Right atrium auricular region (tissue), 2 donors: ENCODE measurements around the gene XAB2. TPM values are rescaled to one million over a fixed set of nuclear protein-coding genes. Genes with fewer than 3 reads are reported as not detected.

ENCODE experiments used
- DNase-seq: peaks from one replicate; pipeline ENCODE4 v3.0.0-alpha.2; 2019; ENCODE audit warnings: low spot score
- H3K27ac ChIP-seq, 2 donors: fragments of 200-600 bp; sonication (generic); 1 replicate in 1 of 2; 2 replicates in 1 of 2; pipeline ENCODE4 v1.5.1; 2016 to 2019
- H3K27me3 ChIP-seq, 2 donors: fragments of 200-600 bp; sonication (generic); one replicate each; pipeline versions ENCODE4 v1.5.1 to v1.6.0; 2017 to 2019
- H3K36me3 ChIP-seq: fragments of 200-600 bp; sonication (generic); one replicate; pipeline ENCODE4 v1.5.1; 2016
- H3K4me1 ChIP-seq, 2 donors: fragments of 200-600 bp; sonication (generic); one replicate each; pipeline versions ENCODE4 v1.5.1 to v1.6.0; 2017 to 2019
- H3K4me3 ChIP-seq, 2 donors: fragments of 200-600 bp; sonication (generic); 1 replicate in 1 of 2; 2 replicates in 1 of 2; pipeline ENCODE4 v1.5.1; 2017 to 2019; ENCODE audit warnings: mild to moderate bottlenecking in 1 of 2, moderate library complexity in 1 of 2
- H3K9me3 ChIP-seq, 2 donors: fragments of 200-600 bp; sonication (generic); one replicate each; pipeline ENCODE4 v1.5.1; 2019
- CTCF ChIP-seq, 2 donors: fragments of 200-600 bp; sonication (generic); IDR thresholded peaks; one replicate each; pipeline ENCODE4 v1.5.1; 2019; ENCODE audit warnings: antibody characterized with exemption in 2 of 2
- total RNA-seq, 2 donors: library from RNA; depleted of rRNA; stranded (reverse); fragments of >200 nt; gene quantifications; one replicate each; pipeline ENCODE4 v1.1.0, GENCODE V29; 2016

XAB2 gene
- total RNA-seq, 2 donors from 2014 or later, result 21.5 to 25.9 TPM

GRCh38 chr19:7596211-7596937, 33.0 kb downstream of the XAB2 start:
- H3K4me3 ChIP-seq, result peak overlapping the region; percentile 19 to 43
- peaks cover 0 to 4% of the 10 kb centered on the region in 2 donors for H3K4me1 ChIP-seq
- no peak for TF ChIP-seq CTCF (IDR thresholded peaks at IDR 0.05)

GRCh38 chr19:7595466-7596133, 33.7 kb downstream of the XAB2 start, which contains the start of gene CAMSAP3:
TSS of gene CAMSAP3 (plus strand) at chr19:7595863. CDS start at chr19:7596003, 140 bp downstream.
- Histone ChIP-seq H3K4me3 (peak within 1 kb of the TSS; percentile 19 to 43), H3K27ac (no peak within 1 kb of the TSS), H3K36me3 (no peaks in the 10 kb centered on the region), H3K27me3 (no peaks in the 10 kb centered on the region), H3K9me3 (no peaks in the 10 kb centered on the region), H3K4me1 (peaks cover 0 to 4% of the 10 kb centered on the region in 2 donors)
- no peak for DNase-seq
- TF ChIP-seq CTCF (IDR thresholded peaks at IDR 0.05), result no peak

More at GRCh38 chr19:7596211-7596937, 33.0 kb downstream of the XAB2 start:
- Histone ChIP-seq H3K9me3 (no peaks in the 10 kb centered on the region), H3K27ac (no peak overlapping the region), H3K27me3 (no peaks in the 10 kb centered on the region), H3K36me3 (no peaks in the 10 kb centered on the region)
- DNase-seq, result no peak

GRCh38 chr19:7590256-7590655, 39.1 kb downstream of the XAB2 start:
- no peak overlapping the region for H3K27ac ChIP-seq
- no peaks in the 10 kb centered on the region for H3K4me1 ChIP-seq
- no peak overlapping the region for H3K4me3 ChIP-seq
- H3K9me3 ChIP-seq, result no peaks in the 10 kb centered on the region
- H3K36me3 ChIP-seq, result no peaks in the 10 kb centered on the region
- no peak for DNase-seq
- no peaks in the 10 kb centered on the region for H3K27me3 ChIP-seq
- no peak for TF ChIP-seq CTCF (IDR thresholded peaks at IDR 0.05)

- Histone ChIP-seq H3K4me3 (no peak overlapping the region), H3K9me3 (no peaks in the 10 kb centered on the region), H3K4me1 (no peaks in the 10 kb centered on the region), H3K27ac (no peak overlapping the region), H3K27me3 (no peaks in the 10 kb centered on the region), H3K36me3 (no peaks in the 10 kb centered on the region)
- DNase-seq, result no peak
- TF ChIP-seq CTCF (IDR thresholded peaks at IDR 0.05), result no peak
These were observed 39.5 kb downstream of the XAB2 start for GRCh38 chr19:7589822-7590221.

- Histone ChIP-seq H3K4me1 (no peaks in the 10 kb centered on the region), H3K27ac (no peak overlapping the region), H3K36me3 (no peaks in the 10 kb centered on the region), H3K4me3 (no peak overlapping the region), H3K9me3 (no peaks in the 10 kb centered on the region), H3K27me3 (no peaks in the 10 kb centered on the region)
- DNase-seq, result no peak
- TF ChIP-seq CTCF (IDR thresholded peaks at IDR 0.05), result no peak
These were observed 46.9 kb downstream of the XAB2 start for GRCh38 chr19:7582446-7582845.
